ENCODE results near the gene TMEM270.
"Not testable (repeated sequence)": the region's sequence is repeated elsewhere in the genome, so short reads cannot be mapped to it uniquely, and the experiment has no call there.

Gene TMEM270

DNA sequence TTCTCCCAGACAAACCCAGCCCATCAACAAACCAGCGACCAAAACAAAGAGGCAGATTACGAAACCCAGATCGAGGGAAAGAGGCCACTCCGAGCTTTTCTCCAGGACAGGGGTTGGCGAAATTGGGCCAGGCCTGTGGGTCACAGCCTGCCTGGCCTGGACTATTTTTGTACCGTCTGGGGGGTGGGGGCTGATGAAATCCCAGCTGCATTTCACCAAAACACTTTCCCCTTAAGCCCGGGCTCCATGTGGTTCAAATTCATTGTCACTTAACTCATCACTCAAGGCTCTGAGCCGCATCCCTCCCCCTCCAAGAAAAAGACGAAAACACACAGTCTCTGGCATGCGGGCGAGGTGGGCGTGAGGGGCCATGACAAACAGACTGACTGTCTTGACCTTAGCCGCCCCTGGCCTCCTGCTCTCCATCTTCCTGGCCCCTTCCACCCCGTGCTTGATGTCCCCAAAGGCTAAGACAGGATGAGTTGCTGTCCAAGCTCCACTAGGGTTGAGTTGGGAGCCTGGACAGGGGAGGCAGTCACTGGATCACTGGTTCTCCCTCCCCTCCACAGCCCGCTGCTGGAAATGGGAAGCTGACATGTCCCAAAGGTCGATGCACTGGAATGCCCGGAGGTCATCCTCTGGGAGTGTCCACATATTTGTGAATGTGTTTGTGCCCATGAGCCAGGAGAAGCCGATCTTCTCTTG lies 19.2 kb downstream of the TMEM270 start:
- Histone ChIP-seq H3K27ac (no peak overlapping the region), H3K36me3 (no peaks in the 10 kb centered on the region), H3K27me3 (ENCODE audit: insufficient read depth, low read depth, severe bottlenecking) (no peaks in the 10 kb centered on the region), H3K9me3 (ENCODE audit: severe bottlenecking) (no peaks in the 10 kb centered on the region), H3K4me3 (ENCODE audit: low read depth, low read length) (no peak overlapping the region)
- DNase-seq: no peak
- TF ChIP-seq, protein P1, sequence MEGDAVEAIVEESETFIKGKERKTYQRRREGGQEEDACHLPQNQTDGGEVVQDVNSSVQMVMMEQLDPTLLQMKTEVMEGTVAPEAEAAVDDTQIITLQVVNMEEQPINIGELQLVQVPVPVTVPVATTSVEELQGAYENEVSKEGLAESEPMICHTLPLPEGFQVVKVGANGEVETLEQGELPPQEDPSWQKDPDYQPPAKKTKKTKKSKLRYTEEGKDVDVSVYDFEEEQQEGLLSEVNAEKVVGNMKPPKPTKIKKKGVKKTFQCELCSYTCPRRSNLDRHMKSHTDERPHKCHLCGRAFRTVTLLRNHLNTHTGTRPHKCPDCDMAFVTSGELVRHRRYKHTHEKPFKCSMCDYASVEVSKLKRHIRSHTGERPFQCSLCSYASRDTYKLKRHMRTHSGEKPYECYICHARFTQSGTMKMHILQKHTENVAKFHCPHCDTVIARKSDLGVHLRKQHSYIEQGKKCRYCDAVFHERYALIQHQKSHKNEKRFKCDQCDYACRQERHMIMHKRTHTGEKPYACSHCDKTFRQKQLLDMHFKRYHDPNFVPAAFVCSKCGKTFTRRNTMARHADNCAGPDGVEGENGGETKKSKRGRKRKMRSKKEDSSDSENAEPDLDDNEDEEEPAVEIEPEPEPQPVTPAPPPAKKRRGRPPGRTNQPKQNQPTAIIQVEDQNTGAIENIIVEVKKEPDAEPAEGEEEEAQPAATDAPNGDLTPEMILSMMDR (IDR thresholded peaks at IDR 0.05; ENCODE audit: low read depth, low read length): no peak

DNA sequence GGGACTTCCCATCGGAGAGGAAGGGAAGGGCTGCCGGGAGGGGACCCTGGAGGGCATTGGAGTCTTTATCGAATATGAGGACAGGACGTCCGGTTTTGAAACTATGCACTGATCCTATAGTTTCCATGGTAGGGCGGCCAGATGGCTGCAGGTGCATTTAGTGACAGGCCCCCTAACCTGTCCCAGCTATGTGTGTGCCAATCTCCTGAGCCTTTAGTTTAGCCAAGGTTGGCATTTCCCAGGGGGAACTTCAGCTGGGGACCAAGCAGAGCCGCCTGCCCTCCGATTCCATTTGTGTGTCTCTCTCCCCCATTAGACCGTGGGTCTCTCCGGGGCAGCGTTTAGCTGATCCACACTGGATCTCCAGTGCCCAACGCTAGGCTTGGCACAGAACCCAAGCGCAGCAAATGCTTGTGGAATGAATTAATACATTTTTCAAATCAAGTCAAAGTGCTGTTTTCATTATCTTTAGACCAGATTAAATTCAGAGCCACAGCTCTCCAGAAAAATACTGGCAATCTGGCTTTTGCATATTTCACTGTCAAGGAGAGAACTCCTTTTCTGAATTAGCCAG lies 19.9 kb downstream of the TMEM270 start:
- no peak for DNase-seq
- H3K36me3 ChIP-seq: no peaks in the 10 kb centered on the region
- no peak overlapping the region for H3K27ac ChIP-seq
- no peaks in the 10 kb centered on the region for H3K9me3 ChIP-seq (ENCODE audit: severe bottlenecking)
- TF ChIP-seq, protein P1 (IDR thresholded peaks at IDR 0.05; ENCODE audit: low read depth, low read length): no peak
- H3K27me3 ChIP-seq (ENCODE audit: insufficient read depth, low read depth, severe bottlenecking): no peaks in the 10 kb centered on the region
- H3K4me3 ChIP-seq (ENCODE audit: low read depth, low read length): no peak overlapping the region

DNA sequence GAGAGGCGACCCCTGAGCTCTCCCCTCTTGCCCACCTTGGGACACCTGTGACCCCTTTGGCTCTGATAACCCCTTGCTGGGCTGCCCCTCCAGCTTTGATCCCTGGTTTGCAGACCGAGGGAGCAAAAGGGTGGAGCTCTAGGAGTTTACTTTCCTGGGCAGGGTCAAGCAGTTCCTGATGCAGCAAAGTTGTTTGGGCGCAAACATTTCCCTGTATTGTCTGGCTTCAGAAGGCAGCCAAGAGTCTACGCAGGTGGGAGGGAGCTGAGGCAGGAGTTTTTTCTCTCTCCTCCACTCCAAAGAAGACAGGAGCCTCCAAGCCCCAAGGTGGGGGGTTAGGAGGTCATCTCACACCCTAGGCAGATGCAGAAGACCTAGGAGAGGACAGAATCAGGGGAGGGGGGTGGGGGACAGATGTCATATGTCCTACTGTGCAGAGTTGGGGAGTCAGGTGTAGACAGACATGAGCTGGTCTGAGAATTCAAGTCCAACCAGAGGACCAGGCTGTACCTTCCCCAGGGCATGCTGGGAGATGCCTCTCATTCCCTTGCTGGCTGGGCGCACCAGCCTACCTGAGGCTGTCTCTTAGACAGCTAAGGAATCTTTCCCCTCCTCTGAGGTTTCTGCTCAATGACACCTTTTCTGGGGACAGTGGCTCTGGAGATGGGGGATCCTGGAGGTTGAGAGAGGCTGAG lies 20.5 kb downstream of the TMEM270 start:
- H3K27me3 ChIP-seq (ENCODE audit: insufficient read depth, low read depth, severe bottlenecking): no peaks in the 10 kb centered on the region
- no peak overlapping the region for H3K27ac ChIP-seq
- H3K9me3 ChIP-seq (ENCODE audit: severe bottlenecking): no peaks in the 10 kb centered on the region
- DNase-seq: no peak
- no peaks in the 10 kb centered on the region for H3K36me3 ChIP-seq
- no peak overlapping the region for H3K4me3 ChIP-seq (ENCODE audit: low read depth, low read length)
- TF ChIP-seq, protein P1 (IDR thresholded peaks at IDR 0.05; ENCODE audit: low read depth, low read length): no peak

DNA sequence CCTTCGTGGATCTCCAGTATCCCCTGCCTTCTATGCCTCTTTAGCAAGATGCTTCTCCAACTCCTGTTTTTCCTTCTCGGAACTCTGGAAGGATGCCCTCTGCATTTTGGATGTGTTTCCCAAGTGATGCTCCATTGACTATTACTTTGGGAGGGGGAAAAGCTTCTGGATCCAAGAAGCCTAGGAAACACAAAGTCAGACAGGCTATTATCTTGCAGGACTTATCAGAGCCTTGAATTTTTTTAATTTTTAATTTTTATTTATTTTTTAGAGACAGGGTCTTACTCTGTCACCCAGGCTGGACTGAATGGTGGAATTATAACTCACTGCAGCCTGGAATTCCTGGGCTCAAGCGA lies 21.1 kb downstream of the TMEM270 start:
- DNase-seq: no peak

DNA sequence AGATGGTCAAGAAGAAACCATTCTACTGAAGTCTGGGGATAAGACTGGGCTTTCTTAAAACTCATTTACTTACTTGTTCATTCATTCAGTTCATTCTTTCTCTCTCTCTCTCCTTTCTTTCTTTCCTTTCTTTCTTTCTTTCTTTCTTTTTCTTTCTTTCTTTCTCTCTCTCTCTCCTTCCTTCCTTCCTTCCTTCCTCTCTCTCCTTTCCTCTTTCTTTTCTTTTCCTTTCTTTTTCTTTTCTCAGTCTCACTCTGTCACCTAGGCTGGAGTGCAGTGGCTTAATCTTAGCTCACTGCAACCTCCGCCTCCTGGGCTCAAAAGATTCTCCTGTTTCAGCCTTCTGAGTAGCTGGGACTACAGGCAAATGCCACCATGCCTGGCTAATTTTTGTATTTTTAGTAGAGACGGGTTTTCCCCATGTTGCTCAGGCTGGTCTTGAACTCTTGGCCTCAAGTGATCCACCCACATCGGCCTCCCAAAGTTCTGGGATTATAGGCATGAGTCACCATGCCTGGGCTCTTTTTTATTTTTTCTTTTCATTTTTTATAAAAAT lies 24.0 kb downstream of the TMEM270 start:
- not testable (repeated sequence) for H3K27me3 ChIP-seq (ENCODE audit: insufficient read depth, low read depth, severe bottlenecking); H3K9me3 ChIP-seq (ENCODE audit: severe bottlenecking); H3K36me3 ChIP-seq; H3K4me3 ChIP-seq (ENCODE audit: low read depth, low read length); H3K27ac ChIP-seq; DNase-seq

More for the DNA sequence above, 21.1 kb downstream of the TMEM270 start:
- Histone ChIP-seq H3K36me3 (no peaks in the 10 kb centered on the region), H3K9me3 (ENCODE audit: severe bottlenecking) (no peaks in the 10 kb centered on the region), H3K27me3 (ENCODE audit: insufficient read depth, low read depth, severe bottlenecking) (no peaks in the 10 kb centered on the region), H3K4me3 (ENCODE audit: low read depth, low read length) (no peak overlapping the region), H3K27ac (no peak overlapping the region)
- TF ChIP-seq, protein P1 (IDR thresholded peaks at IDR 0.05; ENCODE audit: low read depth, low read length): no peak

DNA sequence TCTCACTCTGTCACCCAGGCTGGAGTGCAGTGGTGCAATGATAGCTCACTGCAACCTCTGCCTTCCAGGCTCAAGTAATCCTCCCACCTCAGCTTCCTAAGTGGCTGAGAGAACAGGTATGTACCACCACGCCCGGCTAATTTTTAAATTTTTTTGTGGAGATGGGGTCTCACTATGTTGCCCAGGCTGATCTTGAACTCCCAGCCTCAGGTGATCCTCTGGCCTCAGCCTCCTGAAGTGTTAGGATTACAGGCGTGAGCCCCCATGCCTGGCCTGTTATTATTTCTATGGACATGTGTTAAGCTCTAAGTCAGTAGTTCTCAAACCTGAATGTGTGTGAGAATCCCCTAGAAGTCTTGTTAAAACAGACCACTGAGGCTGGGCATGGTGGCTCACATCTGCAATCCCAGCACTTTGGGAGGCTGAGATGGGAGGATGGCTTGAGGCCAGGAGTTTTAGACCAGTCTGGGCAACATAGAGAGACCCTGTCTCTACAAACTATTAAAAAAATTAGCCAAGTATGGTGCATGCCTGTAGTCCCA lies 24.5 kb downstream of the TMEM270 start:
- no peaks in the 10 kb centered on the region for H3K36me3 ChIP-seq
- no peaks in the 10 kb centered on the region for H3K27me3 ChIP-seq (ENCODE audit: insufficient read depth, low read depth, severe bottlenecking)
- H3K9me3 ChIP-seq (ENCODE audit: severe bottlenecking): no peaks in the 10 kb centered on the region
- H3K4me3 ChIP-seq (ENCODE audit: low read depth, low read length): no peak overlapping the region
- H3K27ac ChIP-seq: no peak overlapping the region
- DNase-seq: no peak
- TF ChIP-seq, protein P1 (IDR thresholded peaks at IDR 0.05; ENCODE audit: low read depth, low read length): no peak
